ENCODE results near the gene PBRM1. TPM values are rescaled to one million over a fixed set of nuclear protein-coding genes. Genes with fewer than 3 reads are reported as not detected.

The PBRM1 gene
- total RNA-seq, 1 experiment from 2014 or later, result 74.2 TPM

DNA sequence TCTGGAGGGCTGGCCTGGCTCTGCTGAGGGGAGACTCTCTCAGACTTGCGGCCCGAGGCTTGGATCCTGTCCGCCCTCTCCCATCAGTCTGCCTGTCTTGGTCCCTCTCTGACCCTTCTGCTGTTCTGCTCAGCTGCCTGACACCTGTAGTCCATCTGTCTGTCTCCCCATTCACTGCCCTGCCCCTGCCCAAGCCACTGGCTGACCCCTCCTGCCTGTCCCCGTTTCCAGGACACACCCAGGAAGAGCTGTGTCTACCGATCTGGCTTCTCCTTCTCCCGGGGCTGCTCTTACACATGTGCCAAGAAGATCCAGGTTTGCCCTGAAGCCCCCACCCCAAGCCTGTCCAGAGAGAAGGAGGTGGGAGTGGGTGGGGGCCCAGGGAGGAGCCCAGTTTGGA lies 170.5 kb downstream of the PBRM1 start:
- Histone ChIP-seq H4K8ac (replicated peaks; ENCODE audit: insufficient read length, low read depth, low read length) (no peak overlapping the region), H2BK5ac (ENCODE audit: insufficient read length, low read length) (no peak overlapping the region), H2BK12ac (ENCODE audit: insufficient read length, low read depth, low read length) (no peak overlapping the region), H3T11ph (ENCODE audit: low read length) (no peak overlapping the region), H3K79me1 (ENCODE audit: insufficient read depth, low read depth, low read length, poor library complexity, severe bottlenecking) (no peaks in the 10 kb centered on the region), H3K4me1 (ENCODE audit: insufficient read depth, low read length) (no peaks in the 10 kb centered on the region), H4K5ac (ENCODE audit: insufficient read length, low read depth, low read length) (no peak overlapping the region), H3K9ac (ENCODE audit: extremely low read depth, insufficient read length, low read length) (no peak overlapping the region), H4K91ac (ENCODE audit: insufficient read length, low read depth, low read length) (no peak overlapping the region), H3K23me2 (ENCODE audit: insufficient read length, low read depth, low read length, poor library complexity, severe bottlenecking) (no peaks in the 10 kb centered on the region), H2BK120ac (ENCODE audit: low read depth, low read length, poor library complexity, severe bottlenecking) (no peak overlapping the region), H2BK20ac (ENCODE audit: low read depth, low read length, poor library complexity, severe bottlenecking) (no peak overlapping the region), H3K14ac (ENCODE audit: insufficient read depth, low read length) (no peak overlapping the region), H2AK5ac (ENCODE audit: insufficient read length, low read length) (no peak overlapping the region), H3K27ac (ENCODE audit: insufficient read length, low read depth, low read length) (no peak overlapping the region), H2BK15ac (ENCODE audit: low read depth, low read length) (no peak overlapping the region), H3K23ac (ENCODE audit: insufficient read length, low read depth, low read length) (no peak overlapping the region), H3K56ac (ENCODE audit: insufficient read length, low read depth, low read length) (no peak overlapping the region), H3K79me2 (ENCODE audit: insufficient read depth, low read length) (no peaks in the 10 kb centered on the region), H3K4ac (ENCODE audit: low read depth, low read length) (no peak overlapping the region), H3K9me3 (ENCODE audit: control insufficient read depth, low read depth, low read length) (no peaks in the 10 kb centered on the region), H3K18ac (ENCODE audit: insufficient read length, low read depth, low read length) (no peak overlapping the region), H2AFZ (ENCODE audit: low read length) (no peak overlapping the region), H3K27me3 (ENCODE audit: insufficient read depth, low read length) (no peaks in the 10 kb centered on the region), H3K4me2 (ENCODE audit: insufficient read depth, insufficient read length, low read length) (no peak overlapping the region), H4K20me1 (ENCODE audit: control insufficient read depth, insufficient read depth, insufficient read length) (peaks cover 6% of the 10 kb centered on the region)
- H3K4me3 Mint-ChIP-seq, result no peak overlapping the region
- no peak for DNase-seq
- H3K9me3 Mint-ChIP-seq, result no peaks in the 10 kb centered on the region; a peak in 1 of 5 replicates
- WGBS (ENCODE audit: extremely low coverage, insufficient read length, low lambda C conversion rate), result no CpG with 5 or more reads among the region's 6 CpGs
- peaks cover 4% of the 10 kb centered on the region for H3K27me3 Mint-ChIP-seq (ENCODE audit: low read depth)
- H3K4me1 Mint-ChIP-seq, result peaks cover 7 to 9% of the 10 kb centered on the region in 2 experiments
- H3K36me3 Mint-ChIP-seq (ENCODE audit: insufficient read depth in 1 of 3, low read depth in 3 of 3), result no peaks in the 10 kb centered on the region
- H3K27ac Mint-ChIP-seq, result peak overlapping the region; percentile 83 to 91 (median 84); a peak in 3 of 7 replicates
- no peak for TF ChIP-seq CTCF (conservative IDR thresholded peaks at IDR 0.05)

All from H9 (cell line).